ENCODE data around the gene KCNJ12.

GRCh38 chr17:21454441-21454840 lies 78.3 kb downstream of the KCNJ12 start:
- no peak for TF ChIP-seq ZNF839 (CRISPR knock-in tag; IDR thresholded peaks at IDR 0.05; ENCODE audit: borderline replicate concordance)
- no peak for TF ChIP-seq ZNF20 (CRISPR knock-in tag; IDR thresholded peaks at IDR 0.05)
- no peak for TF ChIP-seq RAD21 (CRISPR knock-in tag; IDR thresholded peaks at IDR 0.05)
- no peak for TF ChIP-seq ZNF207 (IDR thresholded peaks at IDR 0.05; ENCODE audit: borderline replicate concordance)
- no peak for TF ChIP-seq GABPA (IDR thresholded peaks at IDR 0.05; ENCODE audit: low read depth, low read length)
- no peak for TF ChIP-seq GABPA (CRISPR knock-in tag; IDR thresholded peaks at IDR 0.05; ENCODE audit: low read depth)
- no peak for TF ChIP-seq ZNF720 (CRISPR knock-in tag; IDR thresholded peaks at IDR 0.05)
- TF ChIP-seq POGK (CRISPR knock-in tag; conservative IDR thresholded peaks at IDR 0.05): no peak
- no peak for TF ChIP-seq ZNF773 (CRISPR knock-in tag; IDR thresholded peaks at IDR 0.05; ENCODE audit: borderline replicate concordance)
- no peak for TF ChIP-seq TRAFD1 (CRISPR knock-in tag; IDR thresholded peaks at IDR 0.05; ENCODE audit: borderline replicate concordance)
- no peak for TF ChIP-seq ZNF142 (CRISPR knock-in tag; IDR thresholded peaks at IDR 0.05)
- no peak for TF ChIP-seq ZNF546 (CRISPR knock-in tag; conservative IDR thresholded peaks at IDR 0.05)
- no peak for TF ChIP-seq SMAD3 (CRISPR knock-in tag; IDR thresholded peaks at IDR 0.05)
- no peak for TF ChIP-seq TBL1XR1 (IDR thresholded peaks at IDR 0.05; ENCODE audit: borderline replicate concordance, low read length, partially characterized antibody)

All from HepG2 (cell line).